Measurements from ENCODE around the gene PDE9A.
"Not testable (repeated sequence)": the region's sequence is repeated elsewhere in the genome, so short reads cannot be mapped to it uniquely, and the experiment has no call there.

The PDE9A gene

GRCh38 chr21:42624936-42625335 is 28.5 kb upstream of the PDE9A start:
- DNase-seq, result no peak

- no peak for DNase-seq
Measured at GRCh38 chr21:42626171-42626570, 27.2 kb upstream of the PDE9A start.

- no peak for DNase-seq
Measured at GRCh38 chr21:42627527-42628289, 25.7 kb upstream of the PDE9A start.

- DNase-seq, result not testable (repeated sequence)
Measured at GRCh38 chr21:42628466-42629061, 24.9 kb upstream of the PDE9A start.

- no peak for DNase-seq
Measured at GRCh38 chr21:42629933-42630589, 23.4 kb upstream of the PDE9A start.

DNA sequence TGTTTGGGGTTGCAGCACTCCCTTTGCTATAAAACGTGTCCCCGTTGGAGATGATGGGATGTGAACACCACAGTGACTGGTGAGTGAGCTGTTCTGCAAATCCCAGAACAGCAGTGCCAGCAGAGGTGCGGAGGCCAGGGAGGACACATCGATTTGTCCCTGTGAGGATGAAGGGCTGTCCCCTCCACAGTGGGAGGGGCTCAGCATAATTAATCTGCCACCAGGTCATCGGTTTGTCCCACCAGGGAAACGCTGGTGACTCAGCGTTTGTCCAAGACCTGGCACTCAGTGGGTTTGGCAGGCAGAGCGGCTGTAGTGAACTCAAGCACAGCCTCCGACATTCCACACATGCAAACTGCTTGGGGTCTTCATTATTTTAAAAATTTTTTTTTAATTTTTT is 22.8 kb upstream of the PDE9A start:
- no peak for DNase-seq

GRCh38 chr21:42631142-42631541 is 22.3 kb upstream of the PDE9A start:
- DNase-seq, result no peak

- DNase-seq, result no peak
Measured at GRCh38 chr21:42632336-42632751, 21.1 kb upstream of the PDE9A start.

DNA sequence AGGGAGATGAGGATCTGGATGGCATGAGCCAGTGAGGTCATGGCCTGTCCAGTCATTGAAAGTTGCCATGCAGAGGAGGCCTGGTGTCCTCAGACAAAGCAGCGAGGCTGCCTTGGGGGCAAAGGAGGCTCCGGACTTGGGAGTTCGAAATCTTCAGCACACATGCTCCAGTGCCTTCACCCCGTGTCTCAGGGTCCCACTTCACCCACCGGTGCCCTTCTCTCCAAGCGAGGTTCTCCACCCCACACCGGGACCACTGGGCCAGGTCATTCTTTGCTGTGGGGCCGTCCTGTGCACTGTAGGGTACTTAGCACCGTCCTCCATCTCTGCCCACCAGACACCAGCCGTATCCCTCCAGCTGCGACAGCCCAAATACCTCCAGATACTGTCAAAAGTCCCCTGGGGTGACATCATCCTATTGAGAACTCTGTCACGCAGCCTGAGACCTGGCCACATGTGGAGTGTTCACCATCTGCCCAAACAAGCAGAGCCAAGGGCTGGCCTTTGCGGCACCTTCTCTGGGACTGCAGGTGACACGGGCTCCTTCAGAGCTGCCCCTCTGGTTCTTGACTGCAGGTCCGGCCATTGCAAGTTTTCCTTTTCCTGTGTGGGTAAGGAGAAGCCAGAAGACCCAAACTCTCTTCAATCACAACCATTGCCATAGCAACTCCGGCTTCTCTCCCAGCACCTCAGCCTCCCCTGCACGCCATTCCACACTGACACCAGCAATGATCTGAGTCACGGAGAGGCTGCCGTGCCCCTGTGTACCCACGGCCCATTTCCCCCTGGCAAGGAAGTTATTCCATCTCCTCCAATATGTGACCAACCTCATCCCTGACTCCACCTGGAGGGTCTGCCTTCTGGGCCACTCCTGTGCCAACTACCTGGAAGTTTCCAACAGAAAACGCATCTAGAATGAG is 20.4 kb upstream of the PDE9A start:
- DNase-seq, result no peak

DNA sequence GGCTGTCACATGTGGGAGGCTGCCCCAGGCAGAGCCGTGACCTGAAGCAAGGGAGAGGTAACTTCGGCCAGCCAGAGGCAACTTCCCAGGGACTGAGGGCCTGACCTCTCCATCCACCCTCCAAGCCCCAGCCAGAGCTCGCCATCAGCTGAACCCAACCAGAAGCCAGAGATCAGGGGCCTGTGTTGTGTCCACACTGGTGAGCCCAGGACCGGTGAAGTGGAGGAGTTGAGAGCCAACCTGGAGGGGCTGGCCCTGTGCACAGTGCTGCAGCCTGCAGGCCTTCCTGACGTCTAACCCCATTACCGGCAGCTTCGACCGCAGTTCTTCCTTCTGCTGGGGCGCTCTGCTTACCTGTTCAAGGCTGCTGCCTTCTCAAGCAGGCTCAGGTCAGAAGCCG is 19.6 kb upstream of the PDE9A start:
- DNase-seq, result no peak

- DNase-seq, result no peak
Measured at GRCh38 chr21:42635848-42636519, 17.4 kb upstream of the PDE9A start.

- DNase-seq, result no peak
Measured at GRCh38 chr21:42636520-42637266, 16.7 kb upstream of the PDE9A start.

GRCh38 chr21:42637267-42638041 is 16.0 kb upstream of the PDE9A start:
- DNase-seq, result no peak

DNA sequence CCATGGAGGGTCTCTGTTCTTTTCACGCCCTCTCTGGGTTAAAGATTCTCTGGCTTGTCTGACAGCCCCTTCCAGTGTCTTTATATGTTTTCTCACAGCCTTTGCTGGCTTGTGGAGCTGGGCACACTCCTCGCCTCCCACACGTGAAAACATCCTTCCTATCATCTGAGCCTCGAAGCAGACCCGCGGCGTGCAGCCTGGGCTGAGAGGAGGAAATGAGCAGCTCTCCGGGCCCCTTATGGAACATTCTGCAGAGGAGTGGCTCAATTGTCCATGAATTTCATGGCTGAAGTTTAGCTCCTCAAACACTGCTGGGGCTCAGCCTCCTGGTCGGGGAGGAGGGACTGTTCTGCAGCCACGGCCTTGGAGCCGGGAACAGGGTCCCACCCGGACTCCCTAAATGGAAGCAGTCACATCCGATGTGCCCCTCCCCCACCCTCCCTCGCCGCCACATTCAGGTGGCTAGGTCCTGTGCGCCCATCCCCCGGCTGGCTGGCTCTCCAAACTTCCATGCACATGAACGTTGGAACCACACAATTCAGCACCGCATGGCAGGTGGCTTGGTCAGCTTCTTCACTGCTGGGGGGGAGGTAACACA is 15.1 kb upstream of the PDE9A start:
- no peak for DNase-seq

DNA sequence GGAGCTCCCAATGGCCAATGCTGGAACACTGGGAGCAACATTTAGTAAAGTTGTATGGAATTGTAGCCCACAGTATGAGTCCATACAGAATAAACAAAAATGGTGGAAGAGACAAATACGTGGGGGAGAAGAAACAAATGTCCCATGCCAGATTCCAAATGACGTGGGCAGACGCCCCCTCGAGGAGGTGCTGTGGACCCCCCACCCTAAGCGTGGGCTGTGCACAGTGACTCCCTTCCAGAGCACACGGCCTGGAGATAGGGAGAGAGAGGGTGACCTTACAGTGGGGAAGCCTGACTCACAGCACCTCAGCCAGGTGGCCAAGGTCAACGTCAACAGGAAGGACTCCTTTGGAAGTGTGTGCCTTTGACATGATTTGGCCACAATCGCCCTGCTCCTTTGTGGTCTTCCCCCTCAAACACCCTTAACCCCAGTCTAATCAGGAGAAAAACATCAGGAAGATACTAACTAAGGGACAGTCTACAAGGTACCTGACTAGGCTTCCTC is 13.7 kb upstream of the PDE9A start:
- no peak for DNase-seq

DNA sequence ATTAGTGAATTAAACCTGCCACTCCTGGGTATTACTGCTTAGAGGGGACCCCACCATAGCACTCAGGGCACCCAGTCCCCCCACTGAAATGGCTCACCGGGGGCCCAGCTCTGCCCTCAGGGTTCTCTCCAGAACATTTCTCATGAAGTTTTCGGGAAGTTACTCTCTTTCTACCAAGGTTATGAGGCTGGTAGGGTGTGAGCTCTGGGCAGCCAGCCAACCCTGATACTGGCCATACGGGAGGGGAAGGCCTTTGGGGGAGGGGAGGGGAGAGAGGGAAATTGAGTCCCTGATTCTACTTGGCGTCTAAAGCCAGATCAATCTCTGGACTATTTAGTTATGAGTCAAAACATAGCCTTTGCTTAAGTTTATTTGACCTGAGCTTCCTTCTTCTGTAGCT is 12.9 kb upstream of the PDE9A start:
- no peak for DNase-seq

DNA sequence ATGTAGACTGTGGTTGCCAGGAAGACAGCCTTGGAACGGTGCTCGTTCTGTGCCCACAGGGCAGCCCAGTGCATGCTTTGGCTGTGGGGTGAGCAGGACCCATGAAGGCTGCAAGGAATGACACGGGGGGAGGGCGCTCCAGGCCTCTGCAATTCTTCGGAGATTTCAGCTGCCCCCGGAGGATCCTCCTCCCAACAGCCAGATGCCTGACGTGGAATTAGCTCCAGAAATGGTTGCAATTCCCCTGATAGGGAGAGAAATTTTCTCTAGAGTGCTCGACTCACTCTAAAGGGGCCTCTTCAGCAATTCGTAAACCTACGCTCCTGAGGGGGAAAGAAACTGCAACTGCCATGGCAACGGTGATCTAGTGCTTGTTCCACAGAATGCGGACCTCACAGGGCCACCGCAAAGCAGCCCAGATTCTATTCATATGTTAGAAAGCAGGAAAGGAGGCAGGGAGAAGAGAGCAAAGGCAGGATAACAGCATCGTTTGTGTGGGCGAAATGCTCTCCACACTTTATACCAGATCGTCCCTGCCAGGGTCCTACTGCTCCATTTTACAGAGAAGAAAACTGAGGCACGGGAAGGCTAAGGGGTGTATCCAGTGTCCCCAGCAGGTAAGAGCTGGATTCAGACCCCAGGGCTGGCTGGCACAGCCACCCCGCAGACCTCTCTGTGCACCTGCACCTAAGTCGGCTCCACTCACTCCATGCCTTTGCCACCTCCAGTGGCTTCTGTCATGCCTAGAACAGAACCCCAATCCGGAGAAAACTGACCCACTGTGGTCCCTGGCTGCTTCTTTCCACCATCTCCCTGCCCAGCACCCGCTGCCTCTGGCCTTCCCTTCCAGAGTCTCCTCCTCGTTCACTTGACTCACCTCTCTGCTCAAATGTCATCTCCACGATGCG is 11.9 kb upstream of the PDE9A start:
- no peak for DNase-seq

GRCh38 chr21:42642219-42642745 is 11.1 kb upstream of the PDE9A start:
- DNase-seq, result no peak
